Right renal cortex interstitium (tissue), 3 donors: Measurements from ENCODE around the gene GABRR2. TPM values are rescaled to one million over a fixed set of nuclear protein-coding genes. Genes with fewer than 3 reads are reported as not detected.
"Not testable (repeated sequence)": the region's sequence is repeated elsewhere in the genome, so short reads cannot be mapped to it uniquely, and the experiment has no call there.

ENCODE experiments used
- DNase-seq, 3 donors: peaks; one replicate each; pipeline ENCODE4 v3.0.0-alpha.2; 2013; ENCODE audit warnings: low read depth in 3 of 3, low spot score in 2 of 3
- polyA plus RNA-seq, 3 donors: library from polyadenylated mRNA; unstranded; fragments of 120-200 nt; gene quantifications; one replicate each; pipeline ENCODE4 v1.2.1, GENCODE V29; 2013; ENCODE audit not compliant: insufficient read length in 3 of 3

The GABRR2 gene
- polyA plus RNA-seq, 3 donors, result 0.80 to 1.3 (median 1.1) TPM

DNA sequence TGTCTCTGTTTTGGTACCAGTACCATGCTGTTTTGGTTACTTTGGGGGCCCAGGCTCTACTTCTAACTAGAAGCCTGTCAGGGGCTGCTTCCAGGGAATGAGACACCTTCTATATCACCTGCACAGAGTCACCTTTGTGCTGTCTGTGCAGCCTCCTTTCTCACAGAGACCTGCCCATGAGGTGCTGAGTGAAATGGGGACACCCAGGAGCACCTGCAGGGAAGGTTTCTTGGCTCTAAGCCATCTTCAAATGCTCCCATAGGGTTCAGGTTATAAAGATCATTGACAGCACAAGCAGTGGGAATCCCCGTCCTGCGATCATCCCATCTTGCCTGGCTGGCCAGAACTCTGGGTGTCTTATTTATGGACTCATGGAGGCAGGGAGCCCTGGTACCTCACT is 19.1 kb downstream of the GABRR2 start:
- DNase-seq, result no peak

DNA sequence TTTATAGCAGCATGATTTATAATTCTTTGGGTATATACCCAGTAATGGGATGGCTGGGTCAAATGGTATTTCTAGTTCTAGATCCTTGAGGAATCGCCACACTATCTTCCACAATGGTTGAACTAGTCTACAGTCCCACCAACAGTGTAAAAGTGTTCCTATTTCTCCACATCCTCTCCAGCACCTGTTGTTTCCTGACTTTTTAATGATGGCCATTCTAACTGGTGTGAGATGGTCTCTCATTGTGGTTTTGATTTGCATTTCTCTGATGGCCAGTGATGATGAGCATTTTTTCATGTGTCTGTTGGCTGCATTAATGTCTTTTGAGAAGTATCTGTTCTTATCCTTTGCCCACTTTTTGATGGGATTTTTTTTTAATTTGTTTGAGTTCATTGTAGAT is 20.0 kb downstream of the GABRR2 start:
- not testable (repeated sequence) for DNase-seq

DNA sequence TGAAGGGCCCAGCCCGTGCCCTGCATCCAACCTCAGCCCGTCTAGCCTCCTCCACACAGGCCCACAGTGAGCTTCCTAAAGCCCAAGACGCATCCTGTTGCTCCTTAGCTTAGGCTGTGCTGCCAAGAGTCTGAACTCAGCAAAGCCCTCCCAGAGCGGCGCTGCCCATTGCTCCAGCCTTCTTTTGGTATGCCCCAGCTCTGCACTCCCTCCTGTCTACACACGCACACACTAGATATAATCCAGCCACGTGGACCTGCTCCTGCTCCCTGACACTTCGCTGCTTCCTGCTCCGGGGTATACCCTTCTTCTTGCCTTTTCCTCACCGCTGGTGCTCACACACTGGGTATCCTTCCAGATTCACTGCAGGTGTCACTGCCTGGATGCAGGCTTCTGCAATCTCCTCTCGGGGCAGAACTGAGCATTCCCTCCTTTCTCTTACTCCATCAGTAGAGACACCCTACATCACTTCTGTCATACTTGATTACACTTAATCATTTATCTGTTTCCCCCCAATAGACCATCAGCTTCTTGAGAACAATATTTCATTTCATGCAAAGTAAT is 23.8 kb downstream of the GABRR2 start:
- no peak for DNase-seq

DNA sequence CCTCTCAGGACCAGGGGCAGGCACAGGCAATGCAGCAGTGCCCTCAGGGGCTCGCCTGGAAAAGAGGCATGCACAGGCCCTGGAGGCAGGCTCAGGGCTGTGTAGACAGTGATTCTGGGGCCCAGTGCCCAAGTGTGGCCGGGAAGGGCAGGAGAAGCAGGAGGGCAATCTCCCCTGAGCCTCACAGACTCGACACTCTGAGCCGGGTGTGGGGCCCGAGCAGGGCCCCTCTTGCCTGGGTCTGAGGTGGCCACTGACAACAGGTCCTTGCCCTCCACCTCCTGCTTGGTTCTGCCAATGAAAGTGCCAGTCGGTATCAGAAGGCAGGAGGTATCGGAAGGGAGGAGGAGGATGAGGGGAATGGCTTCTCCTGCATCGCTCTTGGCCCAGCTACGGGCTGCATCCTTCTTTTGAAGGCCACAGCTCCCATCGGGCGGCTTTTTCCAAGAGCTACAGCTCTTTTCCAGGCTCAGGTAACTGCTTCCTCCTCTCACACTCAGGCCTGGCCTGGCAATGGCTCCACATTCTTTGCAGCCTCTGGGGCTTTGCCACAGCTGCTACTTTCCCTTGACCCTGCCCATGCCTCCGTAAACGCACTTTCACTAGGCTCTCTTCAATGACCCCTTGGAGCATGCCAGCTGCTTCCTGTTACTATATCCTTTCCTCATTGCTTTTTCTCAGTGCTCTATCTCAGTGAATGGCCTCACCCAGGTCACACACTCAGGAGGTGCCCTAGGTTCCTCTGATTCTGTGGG is 24.5 kb downstream of the GABRR2 start:
- DNase-seq, result no peak

DNA sequence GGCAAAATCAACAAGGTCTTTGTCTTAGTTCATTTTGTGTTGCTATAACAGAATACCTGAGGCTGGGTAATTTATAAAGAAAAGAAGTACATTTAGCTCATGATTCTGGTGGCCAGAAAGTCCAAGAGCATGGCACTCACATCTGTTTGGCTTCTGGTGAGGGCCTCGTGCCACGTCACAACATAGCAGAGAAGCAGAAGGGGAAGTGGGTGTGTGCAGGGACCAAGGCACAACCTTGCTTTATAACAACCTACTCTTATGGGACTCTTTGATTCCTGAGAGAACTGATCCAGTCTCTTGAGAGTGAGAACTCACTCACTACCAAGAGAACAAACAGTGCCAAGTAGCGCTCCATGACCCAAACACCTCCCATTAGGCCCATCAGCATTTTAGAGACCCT is 25.4 kb downstream of the GABRR2 start:
- DNase-seq, result no peak

DNA sequence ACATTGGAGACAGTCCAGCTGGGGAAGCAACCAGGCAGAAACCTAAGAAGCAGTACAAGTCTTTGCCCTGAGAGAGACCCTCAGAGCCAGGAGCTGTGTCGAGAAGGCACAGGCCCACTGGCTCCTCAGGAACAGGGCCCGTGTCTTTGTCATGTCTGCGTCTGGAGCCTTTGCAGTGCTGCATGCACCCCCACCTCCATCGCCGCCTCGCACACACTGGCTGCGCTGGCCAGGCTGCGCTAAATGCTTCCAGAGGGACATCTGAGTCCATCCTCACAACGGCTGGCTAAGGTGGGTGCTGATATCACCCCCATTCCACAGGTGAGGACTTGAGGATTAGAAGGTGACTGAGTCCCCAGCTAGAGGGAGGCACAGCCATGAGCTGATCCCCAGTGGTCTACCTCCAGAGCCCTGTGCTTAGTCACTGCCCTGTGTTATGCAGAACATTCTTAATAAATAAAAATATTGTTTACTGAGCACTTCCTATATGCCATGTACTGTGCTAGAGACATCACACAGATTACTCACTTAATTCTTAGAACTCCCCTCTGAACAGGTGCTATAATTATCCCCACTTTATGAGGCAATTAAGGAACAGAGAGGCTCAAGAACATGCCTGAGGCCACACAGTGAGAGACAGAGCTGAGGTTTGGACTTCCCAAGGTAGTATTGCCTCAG is 27.6 kb downstream of the GABRR2 start:
- DNase-seq, result no peak

DNA sequence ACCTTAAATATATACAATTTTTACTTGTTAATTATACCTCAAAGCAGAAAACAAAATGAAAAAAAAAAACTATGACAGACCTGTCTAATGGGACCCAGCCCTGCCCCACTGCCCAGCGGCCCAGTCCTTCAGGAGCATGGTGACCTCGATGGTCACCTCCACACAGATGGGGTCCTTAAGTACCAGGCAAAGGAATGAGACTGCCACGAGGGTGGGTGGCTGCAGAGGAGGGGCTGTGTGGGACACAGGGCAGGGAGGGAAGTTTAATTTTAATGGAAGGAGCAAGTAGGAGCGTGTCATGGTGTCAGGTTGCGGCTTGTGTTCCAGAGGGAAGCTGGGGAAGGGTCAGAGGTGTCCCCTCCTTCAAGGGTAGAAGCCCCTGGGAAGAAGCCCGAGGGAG is 28.6 kb downstream of the GABRR2 start:
- no peak for DNase-seq

DNA sequence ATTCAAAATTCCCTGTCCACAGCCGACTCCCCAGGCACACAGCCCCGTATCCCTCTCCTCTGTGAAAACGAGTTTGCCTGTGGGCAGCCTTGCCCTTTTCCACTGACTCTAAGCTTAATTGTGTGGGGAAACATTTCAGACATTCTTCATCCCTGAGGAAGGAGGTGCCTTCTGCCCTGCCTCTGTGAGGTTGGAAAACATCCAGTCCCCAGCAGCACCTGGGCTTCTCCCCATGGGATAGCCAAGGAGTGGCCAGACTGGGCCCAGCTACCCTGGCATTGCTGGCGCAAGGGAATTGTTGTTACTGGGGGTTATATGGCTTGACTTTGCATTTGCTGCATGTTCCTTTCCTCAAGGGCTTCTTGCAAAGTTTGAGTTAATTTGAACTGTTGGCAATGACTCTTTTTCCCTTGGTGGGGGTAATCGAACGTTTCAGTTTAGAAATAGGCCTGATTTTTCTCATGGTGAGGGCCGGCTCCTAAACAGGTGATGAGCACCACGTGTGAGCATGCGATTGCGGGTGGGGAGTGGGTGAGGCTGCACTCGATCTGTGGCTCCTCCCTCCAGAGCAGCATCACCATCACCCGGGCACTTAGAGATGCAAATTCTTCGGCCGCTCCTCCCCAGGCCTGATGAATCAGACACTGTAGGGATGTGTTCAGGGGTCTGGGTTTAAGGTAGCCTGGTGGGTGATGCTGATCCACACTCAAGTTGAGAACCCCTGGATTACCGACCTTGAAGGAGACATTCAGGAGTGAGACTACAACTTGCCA is 29.9 kb downstream of the GABRR2 start:
- DNase-seq, result no peak

DNA sequence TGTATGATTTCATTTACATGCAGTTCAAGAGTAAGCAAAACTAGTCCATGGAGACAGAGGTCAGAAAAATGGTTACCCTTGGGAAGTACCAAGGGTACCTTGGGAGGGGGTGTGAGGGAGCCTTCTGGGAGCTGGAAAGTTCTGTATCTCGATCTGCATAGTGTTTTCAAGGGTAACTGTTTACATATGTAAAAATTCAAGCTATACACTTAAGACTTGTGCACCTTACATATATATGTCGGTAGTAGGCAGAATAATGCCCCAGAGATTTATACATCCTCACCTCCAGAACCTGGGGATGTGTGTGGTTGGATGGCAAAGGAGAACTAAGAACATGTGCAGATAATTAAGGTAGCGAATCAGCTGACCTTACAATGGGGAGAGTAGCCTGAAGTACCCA is 31.0 kb downstream of the GABRR2 start:
- DNase-seq, result no peak

DNA sequence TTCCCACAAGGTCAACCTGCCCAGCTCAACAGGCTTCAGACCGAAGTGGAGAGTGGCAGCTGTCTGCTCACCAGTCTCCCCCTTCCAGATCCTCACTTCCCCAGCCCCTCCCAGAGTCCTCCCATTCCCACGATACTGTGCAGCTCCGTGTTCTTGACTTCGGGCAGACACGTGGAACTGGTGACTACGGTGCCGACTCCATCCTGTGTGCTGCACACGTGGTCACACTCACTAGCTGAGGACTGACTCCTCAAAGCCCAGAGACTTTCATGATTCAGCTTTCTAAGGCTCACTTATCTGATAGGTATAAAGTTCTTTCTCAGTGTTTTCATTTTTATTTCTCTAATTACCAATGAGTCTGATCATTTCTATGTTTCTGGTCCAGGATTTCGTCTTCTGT is 32.4 kb downstream of the GABRR2 start:
- no peak for DNase-seq

DNA sequence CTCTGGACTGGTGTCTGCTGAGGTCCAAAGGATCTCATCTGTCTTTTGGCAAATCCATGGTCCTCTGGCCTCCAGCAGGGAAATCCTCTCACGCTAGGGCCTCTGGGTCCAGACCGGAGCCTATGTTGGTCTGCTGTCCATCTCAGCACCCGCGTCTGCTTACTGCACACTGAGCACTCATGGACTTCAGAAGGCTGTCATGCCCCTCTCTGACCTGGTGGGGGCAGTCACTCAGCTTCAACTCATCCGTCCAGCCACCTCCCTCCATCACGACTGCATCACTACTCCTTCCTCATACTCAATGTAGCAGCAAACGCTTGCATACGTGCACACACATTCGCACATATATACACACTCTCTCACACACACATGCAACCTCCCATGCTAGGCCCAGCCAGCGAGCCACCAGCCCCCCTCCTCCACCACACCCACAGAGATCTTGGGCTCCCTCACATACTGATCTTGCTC is 33.3 kb downstream of the GABRR2 start:
- DNase-seq, result no peak

DNA sequence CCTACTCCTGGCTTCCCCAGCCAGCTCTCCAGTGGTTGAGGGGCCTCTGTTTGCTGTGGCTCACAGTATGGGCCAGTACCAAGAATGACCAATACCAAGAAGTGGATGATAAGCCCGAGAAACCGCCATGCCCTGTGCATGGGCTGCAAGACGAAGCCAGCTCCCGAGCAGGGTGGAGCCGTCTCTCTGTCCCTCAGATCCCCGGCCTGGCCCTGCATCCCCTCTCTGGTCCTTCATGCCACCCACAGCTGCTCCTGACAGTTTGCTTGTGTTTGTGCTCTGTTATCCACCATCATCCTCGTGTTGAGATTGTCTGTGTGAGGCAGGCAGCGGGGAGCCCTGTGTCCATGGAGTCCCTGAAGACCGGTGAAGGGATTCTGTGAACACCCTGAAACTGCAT is 36.1 kb downstream of the GABRR2 start:
- no peak for DNase-seq

DNA sequence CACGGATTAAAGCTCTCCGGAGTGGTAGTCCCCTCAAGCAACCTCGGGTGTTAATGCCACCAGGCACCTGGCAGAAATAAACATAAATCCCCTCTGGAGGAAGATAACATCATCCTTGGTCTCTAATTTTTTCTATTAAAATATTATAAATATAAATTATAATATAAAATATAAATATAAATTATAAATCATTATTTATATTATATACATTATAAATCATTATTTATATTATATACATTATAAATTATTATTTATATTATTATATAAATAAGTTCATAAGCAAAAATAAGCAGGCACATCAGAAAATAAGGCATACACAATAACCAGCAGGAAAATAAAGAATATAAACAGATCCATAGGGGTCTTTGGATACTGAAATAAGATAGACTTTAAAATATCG is 39.2 kb downstream of the GABRR2 start:
- no peak for DNase-seq

DNA sequence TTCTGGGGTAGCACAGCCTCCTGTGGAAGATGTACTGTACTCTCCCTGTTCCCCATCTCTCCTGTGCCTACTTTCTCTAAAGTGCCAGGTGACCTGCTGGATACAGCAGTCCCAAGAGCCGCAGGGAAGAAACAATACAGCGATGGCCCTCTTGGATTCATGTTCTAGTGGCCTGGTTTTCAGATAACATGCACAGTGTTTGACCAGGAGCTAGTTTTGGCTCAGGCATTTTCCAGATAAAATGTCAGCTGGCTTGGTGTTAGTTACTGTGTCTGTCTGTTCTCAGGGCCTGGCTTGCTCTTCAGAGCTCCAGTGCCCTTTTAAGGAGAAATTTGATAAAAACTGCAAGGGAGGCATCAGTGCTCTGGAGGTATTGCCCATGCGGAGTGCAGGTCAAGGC is 41.3 kb downstream of the GABRR2 start:
- no peak for DNase-seq

DNA sequence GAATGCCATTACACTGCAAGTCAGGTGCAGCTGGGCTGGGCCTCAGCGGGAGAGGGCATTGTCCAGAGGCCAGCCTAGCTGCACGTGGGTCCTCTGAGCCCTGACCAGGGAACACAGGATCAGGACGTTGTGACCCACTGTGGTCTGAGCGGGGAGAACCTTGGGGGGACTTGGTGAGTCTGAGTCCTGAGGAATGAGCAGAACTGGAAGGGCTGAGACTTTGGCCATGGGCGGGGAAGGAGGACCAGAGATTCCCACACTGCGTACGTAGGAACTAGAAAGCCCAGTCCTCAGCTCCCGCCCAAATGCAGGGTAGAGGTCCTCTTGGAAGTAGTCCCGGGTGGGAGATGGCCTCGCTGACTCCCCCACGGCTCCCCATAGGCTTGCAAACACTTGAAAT is 42.5 kb downstream of the GABRR2 start:
- DNase-seq, result no peak

DNA sequence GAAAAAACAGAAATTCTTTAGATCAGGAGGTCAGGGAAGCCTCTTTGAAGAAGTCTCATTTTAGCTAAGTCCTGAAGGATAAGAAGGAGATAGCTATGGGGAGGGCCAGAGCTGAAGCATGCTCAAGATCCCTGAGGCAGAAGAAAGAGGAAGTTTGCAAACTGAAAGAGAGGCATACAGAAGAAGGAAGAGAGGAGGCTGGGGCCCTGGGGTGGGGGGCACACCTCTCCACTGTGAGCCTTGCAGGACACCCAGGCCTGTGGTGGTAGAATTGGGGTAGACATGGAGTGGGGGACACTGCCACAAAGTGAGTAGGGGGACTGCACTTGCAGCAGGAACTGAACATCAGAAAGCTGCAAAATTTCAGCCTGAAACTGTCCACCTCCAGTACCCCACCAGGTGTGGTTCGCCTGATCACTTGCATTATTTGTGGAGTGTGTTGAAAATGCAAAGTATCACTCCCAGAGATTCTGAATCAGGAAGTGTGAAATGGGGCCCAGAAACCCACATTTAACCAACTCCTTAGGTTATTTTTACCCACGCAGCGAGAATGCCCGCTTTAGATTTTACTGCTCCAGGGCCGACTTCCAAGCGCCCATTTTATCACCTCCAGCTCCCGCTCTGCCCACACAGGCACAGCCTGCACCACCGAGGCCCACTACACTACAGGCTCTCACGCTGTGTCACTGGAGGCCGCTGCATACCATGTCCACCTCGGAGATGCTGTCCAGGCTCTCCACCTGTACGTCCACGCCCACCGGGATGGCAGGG is 44.0 kb downstream of the GABRR2 start:
- no peak for DNase-seq

DNA sequence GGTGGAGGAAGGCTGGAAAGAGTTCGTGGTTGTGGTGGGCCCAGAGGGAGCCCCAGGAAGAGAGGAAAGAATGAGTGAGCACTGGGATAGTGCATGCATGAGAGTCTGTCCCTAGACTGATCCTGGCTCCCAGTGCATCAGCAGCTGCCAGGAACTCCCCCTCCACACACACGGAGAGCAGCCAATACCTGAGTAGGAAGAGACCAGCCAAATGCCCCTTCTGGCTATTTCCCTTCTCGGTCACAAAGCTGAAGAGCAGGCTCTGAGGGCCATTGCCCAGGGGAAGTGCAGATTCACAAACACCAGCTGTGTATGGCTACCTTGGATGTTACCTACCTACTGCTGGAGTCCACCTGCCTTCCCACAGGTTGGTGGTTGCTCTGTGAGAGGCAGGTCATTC is 45.1 kb downstream of the GABRR2 start:
- no peak for DNase-seq

DNA sequence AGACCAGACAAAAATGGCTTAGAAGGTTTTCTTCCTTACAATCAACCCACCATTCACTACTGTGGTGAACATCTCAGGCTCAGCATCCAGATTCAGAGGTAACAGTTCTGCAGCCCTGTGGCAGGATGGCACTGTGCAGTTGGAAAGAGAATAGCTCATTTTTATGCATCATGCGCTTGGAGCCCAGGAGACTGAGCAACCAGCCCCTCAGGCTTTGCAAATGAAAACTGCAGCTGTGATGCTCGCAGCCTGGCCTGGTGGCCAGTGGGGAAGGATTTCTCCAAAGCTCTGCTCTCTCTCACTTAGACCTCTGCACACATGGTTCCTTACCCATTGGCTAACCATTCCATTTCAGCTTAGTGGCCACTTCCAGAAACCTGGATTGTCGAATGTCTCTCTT is 45.8 kb downstream of the GABRR2 start:
- no peak for DNase-seq

DNA sequence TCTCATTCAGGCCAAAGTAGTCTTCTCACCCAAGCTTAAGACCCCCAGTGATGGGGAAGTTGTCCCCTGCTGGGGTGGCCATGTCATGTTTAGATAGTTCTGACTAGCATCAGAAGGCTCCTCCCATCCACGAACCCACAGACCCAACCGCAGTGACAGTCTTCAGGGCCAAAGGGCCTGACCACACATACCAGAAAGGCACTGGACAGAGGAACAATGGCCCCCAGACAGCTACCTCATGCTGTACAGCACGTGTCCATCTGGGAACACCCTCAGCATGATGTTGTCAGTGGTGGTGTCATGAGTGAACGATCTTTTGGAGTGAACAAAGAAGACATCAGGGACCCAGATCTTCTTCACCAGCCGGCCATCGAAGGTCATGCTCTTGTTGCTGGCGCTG is 46.3 kb downstream of the GABRR2 start:
- DNase-seq, result no peak

DNA sequence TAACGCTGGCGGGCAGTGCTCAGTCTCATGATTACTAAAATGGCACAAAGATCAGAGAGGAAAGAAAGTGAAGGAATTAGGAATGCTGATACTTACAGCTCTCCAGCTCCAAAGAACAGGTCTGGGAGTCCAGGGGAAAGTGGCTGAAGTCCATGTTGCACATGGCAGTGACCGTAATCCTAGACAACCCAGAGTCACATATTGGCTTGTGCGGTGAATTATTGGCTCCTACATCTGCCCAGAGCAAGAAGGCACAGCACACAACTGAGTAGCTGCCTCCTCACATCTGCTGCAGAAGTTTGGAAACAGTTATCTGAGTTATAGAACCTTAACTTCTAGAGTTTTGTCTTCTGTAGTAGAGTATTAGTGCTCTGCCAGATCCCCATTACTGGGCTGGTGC is 47.2 kb downstream of the GABRR2 start:
- no peak for DNase-seq

DNA sequence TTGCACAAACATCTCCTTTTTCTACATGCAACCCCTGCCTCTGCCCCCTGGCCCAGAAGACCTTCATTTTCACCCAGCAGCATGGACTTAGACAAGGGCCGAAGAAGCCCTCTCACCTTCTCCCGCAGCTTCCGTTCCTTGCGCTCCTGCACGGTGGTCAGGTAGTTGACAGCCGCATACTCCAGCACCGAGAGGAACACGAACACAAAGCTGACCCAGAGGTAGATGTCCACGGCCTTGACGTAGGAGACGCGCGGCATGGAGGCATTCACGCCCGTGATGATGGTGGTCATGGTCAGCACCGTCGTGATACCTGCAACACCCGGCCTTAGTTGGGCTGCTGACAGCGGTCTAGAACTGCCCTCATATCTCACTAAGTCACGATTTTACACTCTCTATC is 50.8 kb downstream of the GABRR2 start:
- DNase-seq, result no peak
